Fibroblast of mammary gland (primary cell): ENCODE data around the gene REPS2.

ENCODE experiments used
- DNase-seq: peaks from one replicate; pipeline ENCODE4 v3.0.0-alpha.2; 2010; ENCODE audit warnings: low read depth
- H3K4me3 ChIP-seq: 2 replicates; pipeline ENCODE4 v1.5.1; 2011; ENCODE audit warnings: low read depth, mild to moderate bottlenecking, low read length, moderate library complexity; ENCODE audit not compliant: control insufficient read depth
- CTCF ChIP-seq: conservative IDR thresholded peaks from 2 replicates; pipeline ENCODE4 v1.5.1; 2011; ENCODE audit warnings: low read depth, low read length, inconsistent platforms; ENCODE audit not compliant: control insufficient read depth, insufficient read depth

The REPS2 gene

DNA sequence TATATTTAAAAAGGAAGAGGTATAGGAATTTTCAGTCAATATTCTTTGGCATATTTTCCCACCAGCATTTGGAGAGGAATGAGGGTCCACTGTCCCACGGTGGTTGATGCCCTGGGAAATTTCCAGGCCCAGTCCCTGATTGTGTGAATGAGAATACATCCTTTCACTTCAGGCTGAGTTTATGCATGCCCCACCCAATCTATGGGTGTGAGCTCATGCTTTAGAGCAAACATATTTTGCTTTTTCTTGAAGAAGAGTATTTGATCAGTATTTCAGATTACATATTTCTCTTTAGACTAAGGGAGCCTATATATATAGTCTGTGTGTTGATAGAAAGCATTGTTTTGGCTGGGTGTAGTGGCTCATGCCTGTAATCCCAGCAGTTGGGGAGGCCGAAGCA lies 77.2 kb downstream of the REPS2 start:
- no peak for TF ChIP-seq CTCF
- H3K4me3 ChIP-seq = no peak overlapping the region
- no peak for DNase-seq

GRCh38 chrX:17024886-17025285 lies 78.4 kb downstream of the REPS2 start:
- no peak for TF ChIP-seq CTCF
- no peak for DNase-seq
- H3K4me3 ChIP-seq = no peak overlapping the region

DNA sequence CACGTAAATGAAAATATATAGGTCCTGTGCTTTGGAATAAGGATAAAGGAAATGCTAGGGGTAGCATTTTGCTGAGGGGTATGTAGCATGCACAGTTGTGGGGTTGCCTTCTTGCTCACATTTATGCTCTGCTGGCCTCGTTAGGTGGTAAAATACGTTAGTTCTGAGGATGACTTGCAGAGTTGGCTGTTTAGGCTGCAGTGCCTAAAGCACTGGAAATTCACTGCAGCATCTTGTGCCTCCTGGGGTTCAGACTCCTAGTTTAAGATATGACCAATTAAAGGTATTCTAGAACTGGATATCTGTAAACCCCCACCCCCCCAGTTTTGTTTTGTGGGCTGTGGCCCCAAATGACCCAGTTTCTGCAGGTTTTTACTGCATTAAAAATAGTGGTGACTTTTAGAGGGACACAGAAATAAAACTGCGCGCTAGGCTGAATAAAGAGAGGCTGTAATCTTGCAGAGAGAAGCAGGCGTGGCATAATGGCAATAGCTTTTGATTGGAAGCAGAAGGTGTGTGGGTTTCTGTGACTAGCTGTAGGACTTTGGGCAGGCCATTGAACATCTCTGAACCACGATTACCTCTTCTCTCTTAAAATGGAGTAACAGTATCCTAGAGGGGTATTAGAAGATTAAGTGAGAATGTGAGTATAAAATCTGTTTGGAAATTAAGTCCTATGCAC lies 79.3 kb downstream of the REPS2 start:
- TF ChIP-seq CTCF = no peak
- no peak for DNase-seq
- H3K4me3 ChIP-seq = no peak overlapping the region

- no peak for TF ChIP-seq CTCF
Observed at GRCh38 chrX:17027931-17028330, 81.5 kb downstream of the REPS2 start.

DNA sequence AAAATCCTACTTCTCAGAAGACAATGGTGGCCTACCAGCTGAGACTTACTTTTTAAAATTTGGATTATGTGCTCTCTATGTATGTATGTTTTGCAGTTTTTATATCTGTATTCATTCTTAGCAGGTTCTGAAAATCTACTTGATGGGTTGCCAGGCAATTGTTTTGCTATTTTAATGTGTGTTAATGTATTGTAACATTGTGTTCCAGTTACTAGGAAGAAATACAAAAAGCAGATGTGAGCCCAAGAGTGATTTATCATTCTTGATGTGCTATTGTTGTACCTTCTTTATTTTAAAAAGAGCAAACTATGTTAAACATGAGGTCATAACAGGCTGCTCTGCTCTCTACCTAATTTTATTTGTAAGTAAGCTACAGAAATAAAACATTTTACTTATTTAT lies 81.9 kb downstream of the REPS2 start:
- DNase-seq = peak; percentile 53
- no peak overlapping the region for H3K4me3 ChIP-seq
- TF ChIP-seq CTCF = no peak

More at GRCh38 chrX:17027931-17028330, 81.5 kb downstream of the REPS2 start:
- no peak overlapping the region for H3K4me3 ChIP-seq
- no peak for DNase-seq

GRCh38 chrX:17030092-17030491 lies 83.6 kb downstream of the REPS2 start:
- no peak for TF ChIP-seq CTCF
- no peak overlapping the region for H3K4me3 ChIP-seq
- DNase-seq = no peak
